BE2C (cell line): ENCODE measurements around the gene SF3A1.

Experiments
- DNase-seq: peaks from one replicate; pipeline ENCODE4 v3.0.0-alpha.2; 2020
- H3K27me3 ChIP-seq: fragments of 250-450 bp; sonication (Bioruptor Pico); 2 replicates; pipeline ENCODE4 v1.5.1; 2020; ENCODE audit warnings: mild to moderate bottlenecking
- H3K36me3 ChIP-seq: fragments of 250-450 bp; sonication (Bioruptor Pico); 2 replicates; pipeline ENCODE4 v1.5.1; 2020; ENCODE audit warnings: mild to moderate bottlenecking
- H3K4me1 ChIP-seq: fragments of 250-450 bp; sonication (Bioruptor Pico); 2 replicates; pipeline ENCODE4 v1.5.1; 2020
- H3K4me3 ChIP-seq: 2 replicates; pipeline ENCODE4 v1.5.1; 2011; ENCODE audit warnings: low read depth, low read length
- H3K9me3 ChIP-seq: fragments of 250-450 bp; sonication (Bioruptor Pico); 2 replicates; pipeline ENCODE4 v1.5.1; 2020
- TF ChIP-seq, protein P1 (sequence below): IDR thresholded peaks from 2 replicates; pipeline ENCODE4 v1.5.1; 2012; ENCODE audit warnings: mild to moderate bottlenecking, low read depth, low read length

The SF3A1 gene

DNA sequence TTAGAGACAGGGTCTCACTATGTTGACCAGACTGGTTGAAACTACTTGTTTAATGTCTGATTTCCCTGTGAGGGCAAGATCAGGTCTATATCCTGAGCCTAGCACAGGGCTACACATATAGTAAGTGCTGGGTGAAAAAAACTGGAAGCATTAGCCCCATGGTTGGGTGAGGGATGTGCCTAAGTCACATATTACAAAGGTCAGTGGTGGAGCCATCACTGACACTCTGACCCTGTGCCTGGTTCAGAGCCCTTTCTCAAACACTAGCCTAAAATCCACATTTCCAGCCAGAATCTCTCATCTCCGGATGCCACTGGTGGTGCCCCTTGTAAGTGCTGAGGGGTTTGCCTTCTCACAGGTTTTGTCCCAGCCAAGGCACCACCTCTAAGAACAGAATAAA, 38.9 kb downstream of the SF3A1 start:
- H3K4me1 ChIP-seq, result 0 out of 2 replicates have a peak, but pooled peaks cover 3% of the 10 kb centered on the region
- DNase-seq, result no peak
- no peak overlapping the region for H3K4me3 ChIP-seq
- TF ChIP-seq, protein P1, sequence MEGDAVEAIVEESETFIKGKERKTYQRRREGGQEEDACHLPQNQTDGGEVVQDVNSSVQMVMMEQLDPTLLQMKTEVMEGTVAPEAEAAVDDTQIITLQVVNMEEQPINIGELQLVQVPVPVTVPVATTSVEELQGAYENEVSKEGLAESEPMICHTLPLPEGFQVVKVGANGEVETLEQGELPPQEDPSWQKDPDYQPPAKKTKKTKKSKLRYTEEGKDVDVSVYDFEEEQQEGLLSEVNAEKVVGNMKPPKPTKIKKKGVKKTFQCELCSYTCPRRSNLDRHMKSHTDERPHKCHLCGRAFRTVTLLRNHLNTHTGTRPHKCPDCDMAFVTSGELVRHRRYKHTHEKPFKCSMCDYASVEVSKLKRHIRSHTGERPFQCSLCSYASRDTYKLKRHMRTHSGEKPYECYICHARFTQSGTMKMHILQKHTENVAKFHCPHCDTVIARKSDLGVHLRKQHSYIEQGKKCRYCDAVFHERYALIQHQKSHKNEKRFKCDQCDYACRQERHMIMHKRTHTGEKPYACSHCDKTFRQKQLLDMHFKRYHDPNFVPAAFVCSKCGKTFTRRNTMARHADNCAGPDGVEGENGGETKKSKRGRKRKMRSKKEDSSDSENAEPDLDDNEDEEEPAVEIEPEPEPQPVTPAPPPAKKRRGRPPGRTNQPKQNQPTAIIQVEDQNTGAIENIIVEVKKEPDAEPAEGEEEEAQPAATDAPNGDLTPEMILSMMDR, result no peak
- no peaks in the 10 kb centered on the region for H3K27me3 ChIP-seq
- H3K9me3 ChIP-seq, result no peaks in the 10 kb centered on the region
- no peaks in the 10 kb centered on the region for H3K36me3 ChIP-seq

- DNase-seq, result no peak
- H3K27me3 ChIP-seq, result no peaks in the 10 kb centered on the region
- no peak overlapping the region for H3K4me3 ChIP-seq
- TF ChIP-seq, protein P1, result no peak
- H3K9me3 ChIP-seq, result no peaks in the 10 kb centered on the region
- H3K4me1 ChIP-seq, result 0 out of 2 replicates have a peak, but pooled peaks cover 3% of the 10 kb centered on the region
- no peaks in the 10 kb centered on the region for H3K36me3 ChIP-seq
These were observed 40.6 kb downstream of the SF3A1 start for GRCh38 chr22:30315962-30316576.

DNA sequence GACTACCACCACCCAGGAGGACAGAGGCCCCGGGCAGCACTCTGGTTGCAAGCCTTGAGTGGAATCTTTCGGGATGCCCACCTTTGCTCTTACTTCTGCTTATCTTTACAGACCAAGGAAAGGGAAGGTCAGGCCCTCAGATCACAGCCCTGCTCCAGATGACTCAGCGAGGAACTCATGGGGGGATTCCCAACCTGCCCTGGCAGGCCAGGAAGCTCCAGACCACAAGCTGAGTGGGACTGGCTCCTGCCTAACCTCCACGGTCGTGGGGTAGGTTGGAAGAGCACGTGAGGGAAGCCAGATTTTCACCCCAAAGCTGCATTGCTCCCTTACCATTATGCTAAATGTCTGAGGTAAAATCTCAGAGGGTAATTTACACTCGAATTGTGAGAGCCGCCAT, 41.8 kb downstream of the SF3A1 start:
- no peak overlapping the region for H3K4me3 ChIP-seq
- DNase-seq, result no peak
- TF ChIP-seq, protein P1, result no peak
- 0 out of 2 replicates have a peak, but pooled peaks cover 3% of the 10 kb centered on the region for H3K4me1 ChIP-seq
- H3K27me3 ChIP-seq, result no peaks in the 10 kb centered on the region
- H3K9me3 ChIP-seq, result no peaks in the 10 kb centered on the region
- H3K36me3 ChIP-seq, result no peaks in the 10 kb centered on the region

DNA sequence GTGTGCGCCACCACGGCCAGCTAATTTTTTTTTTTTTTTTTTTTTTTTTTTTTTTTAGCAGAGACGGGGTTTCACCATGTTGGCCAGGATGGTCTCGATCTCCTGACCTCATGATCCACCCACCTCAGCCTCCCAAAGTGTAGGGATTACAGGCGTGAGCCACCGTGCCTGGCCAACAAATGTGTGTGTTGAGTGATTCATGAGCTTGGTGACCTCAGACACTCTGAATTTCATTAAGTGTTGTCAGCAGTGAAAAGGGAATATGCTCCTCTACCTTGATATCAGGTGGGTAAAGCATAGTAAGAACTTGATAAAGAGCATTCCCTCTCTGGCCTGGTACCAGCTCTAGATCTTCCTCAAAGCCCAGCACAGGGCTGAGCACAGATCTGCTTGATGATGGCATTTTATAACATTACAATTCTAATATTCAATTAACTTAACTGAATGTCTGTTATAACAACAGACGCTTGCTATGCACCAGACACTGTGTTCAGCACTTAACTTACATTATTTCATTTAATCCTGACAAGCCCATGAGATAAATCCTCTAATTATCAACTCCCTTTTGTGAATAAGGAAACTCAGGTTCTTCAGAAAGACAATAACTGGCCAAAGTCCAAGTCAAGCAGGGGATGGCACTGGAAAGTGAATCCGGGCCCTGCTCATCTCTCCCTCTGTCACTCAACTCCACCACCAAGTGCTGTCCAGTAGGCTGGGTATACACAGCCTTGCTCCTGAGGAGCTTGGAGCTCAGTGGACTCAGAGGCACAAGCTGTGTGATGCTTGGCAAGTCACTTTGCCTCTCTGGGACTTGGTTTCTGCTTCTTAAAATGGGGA, 42.9 kb downstream of the SF3A1 start:
- H3K4me1 ChIP-seq, result peaks cover 3% of the 10 kb centered on the region; the same call in 1 of the 2 replicates
- no peaks in the 10 kb centered on the region for H3K36me3 ChIP-seq
- no peaks in the 10 kb centered on the region for H3K9me3 ChIP-seq
- TF ChIP-seq, protein P1, result no peak
- H3K27me3 ChIP-seq, result no peaks in the 10 kb centered on the region
- DNase-seq, result peak; percentile 60
- no peak overlapping the region for H3K4me3 ChIP-seq

DNA sequence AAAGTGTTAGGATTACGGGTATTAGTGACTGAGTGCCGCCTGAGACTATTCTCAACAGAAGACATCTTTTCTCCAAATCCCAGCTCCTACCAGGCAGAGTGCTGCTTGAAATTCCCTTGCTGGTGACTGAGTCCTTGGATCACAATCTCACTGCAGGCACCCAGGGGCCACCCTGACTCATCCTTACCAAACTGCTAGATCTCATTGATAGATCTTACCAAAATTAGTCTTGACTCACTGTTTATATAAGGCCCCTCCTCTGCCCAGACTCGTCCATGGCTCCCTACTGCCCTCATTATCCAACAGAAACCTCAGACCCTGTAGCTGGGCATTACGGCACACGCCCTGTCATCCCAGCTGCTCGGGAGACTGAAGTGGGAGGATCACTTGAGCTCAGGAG, 44.6 kb downstream of the SF3A1 start:
- Histone ChIP-seq H3K27me3 (no peaks in the 10 kb centered on the region), H3K4me3 (no peak overlapping the region), H3K9me3 (no peaks in the 10 kb centered on the region), H3K4me1 (peaks cover 3% of the 10 kb centered on the region; the same call in 1 of the 2 replicates), H3K36me3 (no peaks in the 10 kb centered on the region)
- TF ChIP-seq, protein P1, result no peak
- DNase-seq, result no peak
